ENCODE measurements around the gene NSMCE1. TPM values are rescaled to one million over a fixed set of nuclear protein-coding genes. Genes with fewer than 3 reads are reported as not detected.

The NSMCE1 gene
- total and polyA plus RNA-seq, 7 donors = 18.9 to 51.8 (median 28.4) TPM

GRCh38 chr16:27245276-27246172 lies 23.0 kb downstream of the NSMCE1 start:
- TF ChIP-seq CTCF (IDR thresholded peaks at IDR 0.05) = no peak
- intact Hi-C loops (cut with DNase I) = no loop called here
- Histone ChIP-seq H3K27ac (peak overlapping the region; percentile 72), H3K27me3 (ENCODE audit: insufficient read depth in 3 of 3, low read length in 2 of 3) (no peaks in the 10 kb centered on the region), H3K36me3 (ENCODE audit: insufficient read depth in 1 of 2, low read depth in 1 of 2) (no peaks in the 10 kb centered on the region), H3K4me3 (peak overlapping the region; percentile 14), H3K4me1 (peaks cover 37% of the 10 kb centered on the region), H3K9me3 (no peaks in the 10 kb centered on the region)
- 38 to 54% (median 39%) methylated on average over 19 of the region's 19 CpGs for WGBS, 3 donors
- peak; percentile 63 to 82 for DNase-seq
- ATAC-seq = peak; percentile 75 to 87 (median 82)

GRCh38 chr16:27244363-27244755 lies 24.2 kb downstream of the NSMCE1 start:
- H3K4me3 ChIP-seq = no peak overlapping the region
- peaks cover 37% of the 10 kb centered on the region for H3K4me1 ChIP-seq
- no peak for ATAC-seq
- H3K36me3 ChIP-seq (ENCODE audit: insufficient read depth in 1 of 2, low read depth in 1 of 2) = no peaks in the 10 kb centered on the region
- H3K9me3 ChIP-seq = no peaks in the 10 kb centered on the region
- DNase-seq = no peak
- TF ChIP-seq CTCF (IDR thresholded peaks at IDR 0.05) = no peak
- H3K27ac ChIP-seq = peak overlapping the region; percentile 72
- WGBS, 3 donors = 77 to 86% (median 85%) methylated on average over 7 of the region's 7 CpGs
- no peaks in the 10 kb centered on the region for H3K27me3 ChIP-seq (ENCODE audit: insufficient read depth in 3 of 3, low read length in 2 of 3)
- intact Hi-C loops (cut with DNase I) = no loop called here

GRCh38 chr16:27243725-27244362 lies 24.7 kb downstream of the NSMCE1 start:
- ATAC-seq (no peak), DNase-seq (no peak)
- Histone ChIP-seq H3K4me3 (no peak overlapping the region), H3K27me3 (ENCODE audit: insufficient read depth in 3 of 3, low read length in 2 of 3) (no peaks in the 10 kb centered on the region), H3K9me3 (no peaks in the 10 kb centered on the region), H3K36me3 (ENCODE audit: insufficient read depth in 1 of 2, low read depth in 1 of 2) (no peaks in the 10 kb centered on the region), H3K4me1 (peaks cover 37% of the 10 kb centered on the region), H3K27ac (peak overlapping the region; percentile 50)
- WGBS, 3 donors = 85 to 92% (median 87%) methylated on average over 11 of the region's 11 CpGs
- intact Hi-C loops (cut with DNase I) = no loop called here
- no peak for TF ChIP-seq CTCF (IDR thresholded peaks at IDR 0.05)

- no peak overlapping the region for H3K4me3 ChIP-seq
Observed at GRCh38 chr16:27242868-27243590, 25.5 kb downstream of the NSMCE1 start.

More at GRCh38 chr16:27242868-27243590, 25.5 kb downstream of the NSMCE1 start:
- H3K9me3 ChIP-seq = no peaks in the 10 kb centered on the region
- H3K27ac ChIP-seq = peak overlapping the region; percentile 50
- H3K36me3 ChIP-seq (ENCODE audit: insufficient read depth in 1 of 2, low read depth in 1 of 2) = no peaks in the 10 kb centered on the region
- no peak for TF ChIP-seq CTCF (IDR thresholded peaks at IDR 0.05)
- H3K27me3 ChIP-seq (ENCODE audit: insufficient read depth in 3 of 3, low read length in 2 of 3) = no peaks in the 10 kb centered on the region
- 22 to 29% (median 23%) methylated on average over 13 of the region's 13 CpGs for WGBS, 3 donors
- peak; percentile 72 to 78 (median 74) for ATAC-seq
- intact Hi-C loops (cut with DNase I) = no loop called here
- H3K4me1 ChIP-seq = peaks cover 37% of the 10 kb centered on the region
- peak in 1 of 2 donors; percentile 56 for DNase-seq

Data from psoas muscle (tissue), 8 donors.